ENCODE data around the gene EFCAB11.

EFCAB11 gene

DNA sequence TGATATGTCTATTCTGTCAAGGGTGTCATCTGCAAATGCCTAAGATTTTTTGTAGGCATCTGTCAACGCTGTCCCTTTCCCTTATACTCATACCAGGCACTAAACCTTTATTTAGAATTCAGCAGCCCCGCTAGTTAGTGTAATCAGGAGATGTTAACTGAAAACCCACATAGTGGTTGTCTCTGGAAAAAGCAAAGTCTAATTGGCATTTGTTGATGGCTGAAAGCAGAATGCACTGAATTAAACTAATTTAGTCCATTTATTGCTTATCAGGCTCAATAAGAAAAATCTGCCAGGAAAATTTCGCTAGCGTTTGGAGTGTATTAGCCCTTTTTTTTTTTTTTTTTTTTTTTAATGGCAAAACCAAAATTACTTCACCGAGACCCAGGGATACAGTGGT is 35.7 kb upstream of the EFCAB11 start:
- TF ChIP-seq ZFX (IDR thresholded peaks at IDR 0.05; ENCODE audit: borderline replicate concordance), result no peak
- TF ChIP-seq, protein P1, sequence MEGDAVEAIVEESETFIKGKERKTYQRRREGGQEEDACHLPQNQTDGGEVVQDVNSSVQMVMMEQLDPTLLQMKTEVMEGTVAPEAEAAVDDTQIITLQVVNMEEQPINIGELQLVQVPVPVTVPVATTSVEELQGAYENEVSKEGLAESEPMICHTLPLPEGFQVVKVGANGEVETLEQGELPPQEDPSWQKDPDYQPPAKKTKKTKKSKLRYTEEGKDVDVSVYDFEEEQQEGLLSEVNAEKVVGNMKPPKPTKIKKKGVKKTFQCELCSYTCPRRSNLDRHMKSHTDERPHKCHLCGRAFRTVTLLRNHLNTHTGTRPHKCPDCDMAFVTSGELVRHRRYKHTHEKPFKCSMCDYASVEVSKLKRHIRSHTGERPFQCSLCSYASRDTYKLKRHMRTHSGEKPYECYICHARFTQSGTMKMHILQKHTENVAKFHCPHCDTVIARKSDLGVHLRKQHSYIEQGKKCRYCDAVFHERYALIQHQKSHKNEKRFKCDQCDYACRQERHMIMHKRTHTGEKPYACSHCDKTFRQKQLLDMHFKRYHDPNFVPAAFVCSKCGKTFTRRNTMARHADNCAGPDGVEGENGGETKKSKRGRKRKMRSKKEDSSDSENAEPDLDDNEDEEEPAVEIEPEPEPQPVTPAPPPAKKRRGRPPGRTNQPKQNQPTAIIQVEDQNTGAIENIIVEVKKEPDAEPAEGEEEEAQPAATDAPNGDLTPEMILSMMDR (IDR thresholded peaks at IDR 0.05), result no peak
- no peak overlapping the region for H3K27ac ChIP-seq

DNA sequence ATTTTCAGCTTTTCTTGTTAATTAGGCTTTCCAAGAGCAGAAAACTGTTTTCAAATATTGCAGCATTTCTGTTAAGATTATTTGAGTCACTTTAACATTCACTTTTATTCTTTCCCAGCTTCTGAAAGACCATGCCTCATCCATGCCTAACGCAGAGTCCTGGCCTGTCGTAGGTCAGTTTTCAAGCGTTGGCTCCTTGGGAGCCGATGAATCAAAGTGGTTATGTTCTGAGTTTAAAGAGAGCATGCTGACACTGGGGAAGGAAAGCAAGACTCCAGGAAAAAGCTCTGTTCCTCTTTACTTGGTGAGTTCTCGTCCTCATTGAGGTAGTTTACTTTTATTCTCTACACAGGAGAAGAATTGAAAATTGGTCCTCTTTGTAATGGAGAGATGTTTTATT is 34.3 kb upstream of the EFCAB11 start:
- TF ChIP-seq, protein P1 (IDR thresholded peaks at IDR 0.05), result no peak
- no peak for TF ChIP-seq ZFX (IDR thresholded peaks at IDR 0.05; ENCODE audit: borderline replicate concordance)
- H3K27ac ChIP-seq, result no peak overlapping the region

DNA sequence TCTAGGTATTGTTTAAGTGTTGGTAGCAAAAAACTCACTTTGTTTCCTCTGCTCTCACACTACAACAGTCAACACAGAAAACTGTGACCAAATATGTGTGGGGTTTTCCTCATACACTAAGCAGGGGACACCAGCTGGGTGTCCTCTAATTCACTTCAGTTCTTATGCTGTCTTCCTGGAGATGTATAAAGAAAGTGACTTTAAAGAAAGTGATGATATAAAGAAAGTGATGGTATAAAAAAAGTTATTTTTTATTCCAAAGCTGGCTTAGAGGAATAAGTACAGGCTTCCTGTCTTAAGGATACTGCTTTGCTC is 32.6 kb upstream of the EFCAB11 start:
- no peak overlapping the region for H3K27ac ChIP-seq
- TF ChIP-seq, protein P1 (IDR thresholded peaks at IDR 0.05), result no peak
- no peak for TF ChIP-seq ZFX (IDR thresholded peaks at IDR 0.05; ENCODE audit: borderline replicate concordance)

DNA sequence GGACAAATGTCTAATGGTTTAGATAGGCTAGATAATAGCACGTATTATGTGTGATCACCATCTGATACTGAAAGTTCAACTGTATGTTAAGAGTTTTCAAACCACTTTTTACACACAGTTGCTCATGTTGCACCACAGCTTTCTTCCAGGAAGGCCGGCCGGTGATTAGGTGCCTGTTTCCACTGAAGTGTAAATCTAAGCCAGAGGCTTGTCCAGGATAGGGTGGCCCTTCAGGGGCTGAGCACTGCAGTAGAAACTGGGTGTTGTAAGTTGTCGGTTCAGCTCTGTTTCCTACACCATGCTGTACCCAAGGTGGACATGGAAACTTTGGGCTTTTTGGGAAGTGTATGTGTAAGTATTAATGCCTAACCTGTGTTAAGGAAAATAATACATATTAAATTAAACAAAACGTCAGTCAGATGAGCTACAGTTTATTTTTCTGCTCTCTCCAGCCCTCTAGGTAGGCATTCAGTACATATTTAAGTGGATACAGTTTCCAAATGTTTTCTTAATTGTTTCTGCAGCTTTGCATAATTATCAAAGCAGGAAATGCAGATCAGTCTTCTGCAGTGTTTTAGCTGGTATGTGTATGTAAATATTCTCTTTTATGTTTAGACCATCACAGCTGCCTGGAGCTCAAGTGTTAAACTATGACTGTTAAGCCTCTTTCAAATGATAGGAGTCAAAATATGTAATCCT is 32.1 kb upstream of the EFCAB11 start:
- TF ChIP-seq, protein P1 (IDR thresholded peaks at IDR 0.05), result no peak
- TF ChIP-seq ZFX (IDR thresholded peaks at IDR 0.05; ENCODE audit: borderline replicate concordance), result no peak
- H3K27ac ChIP-seq, result no peak overlapping the region

DNA sequence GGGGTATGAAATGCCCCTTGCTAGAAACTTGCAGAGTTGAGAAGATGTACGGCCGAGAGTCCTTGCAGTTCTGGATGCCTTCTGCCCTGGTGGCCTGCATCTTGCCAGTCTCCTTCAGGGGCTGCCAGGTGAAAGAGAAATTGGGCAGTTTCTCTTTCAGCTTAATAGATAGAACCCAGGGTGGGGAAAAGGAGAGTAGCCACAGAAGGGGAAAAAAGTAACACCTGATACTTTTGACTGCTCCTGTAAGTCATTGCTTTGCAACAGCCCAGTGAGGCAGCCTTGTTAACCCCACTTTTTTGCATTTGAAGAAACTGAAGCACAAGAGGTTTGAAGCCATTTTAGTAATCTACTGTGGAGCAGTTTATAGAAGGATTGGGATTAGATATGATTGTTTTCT is 28.8 kb upstream of the EFCAB11 start:
- TF ChIP-seq, protein P1 (IDR thresholded peaks at IDR 0.05), result no peak
- no peak for TF ChIP-seq ZFX (IDR thresholded peaks at IDR 0.05; ENCODE audit: borderline replicate concordance)
- H3K27ac ChIP-seq, result no peak overlapping the region

DNA sequence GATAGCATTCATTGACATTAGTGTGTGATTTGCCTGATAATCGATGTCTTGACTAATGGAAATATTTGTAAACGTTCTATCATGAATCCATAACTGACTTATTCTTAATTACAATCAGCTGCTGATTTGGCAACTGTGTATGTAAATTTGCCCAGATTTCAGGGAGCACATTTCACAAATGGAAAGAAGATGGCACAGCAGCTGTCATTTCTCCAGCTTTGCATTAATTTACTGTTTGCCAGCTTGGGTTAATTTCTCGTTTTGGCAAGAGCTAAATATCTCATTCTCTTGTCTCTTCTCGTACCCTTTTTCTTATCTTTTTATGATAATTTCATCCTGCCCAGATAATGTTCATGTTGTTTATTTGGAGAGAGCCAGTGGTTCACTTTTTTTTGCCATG is 24.1 kb upstream of the EFCAB11 start:
- no peak for TF ChIP-seq ZFX (IDR thresholded peaks at IDR 0.05; ENCODE audit: borderline replicate concordance)
- TF ChIP-seq, protein P1 (IDR thresholded peaks at IDR 0.05), result no peak
- H3K27ac ChIP-seq, result no peak overlapping the region

DNA sequence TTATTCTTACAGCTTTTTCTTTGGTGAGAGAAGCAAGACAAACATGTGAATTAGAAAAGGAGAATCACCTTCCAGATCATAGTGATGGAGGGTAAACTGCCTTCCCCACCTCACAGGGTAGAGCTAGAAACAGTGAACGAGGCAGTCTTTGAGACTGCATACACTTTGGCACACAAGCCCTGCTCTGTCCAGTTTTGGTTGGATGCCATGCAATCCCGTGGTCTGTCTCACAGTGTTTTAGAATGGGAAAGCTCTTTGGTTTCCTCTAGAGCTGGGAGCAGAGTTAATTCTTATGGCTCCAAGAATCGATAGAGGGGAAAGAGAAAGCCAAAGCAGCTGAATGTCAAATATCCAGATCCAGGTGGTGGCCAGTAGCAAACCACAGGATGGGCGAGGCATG is 23.1 kb upstream of the EFCAB11 start:
- no peak for TF ChIP-seq ZFX (IDR thresholded peaks at IDR 0.05; ENCODE audit: borderline replicate concordance)
- TF ChIP-seq, protein P1 (IDR thresholded peaks at IDR 0.05), result no peak
- H3K27ac ChIP-seq, result no peak overlapping the region
